Measurements from ENCODE around the gene CFL1.

The CFL1 gene

DNA sequence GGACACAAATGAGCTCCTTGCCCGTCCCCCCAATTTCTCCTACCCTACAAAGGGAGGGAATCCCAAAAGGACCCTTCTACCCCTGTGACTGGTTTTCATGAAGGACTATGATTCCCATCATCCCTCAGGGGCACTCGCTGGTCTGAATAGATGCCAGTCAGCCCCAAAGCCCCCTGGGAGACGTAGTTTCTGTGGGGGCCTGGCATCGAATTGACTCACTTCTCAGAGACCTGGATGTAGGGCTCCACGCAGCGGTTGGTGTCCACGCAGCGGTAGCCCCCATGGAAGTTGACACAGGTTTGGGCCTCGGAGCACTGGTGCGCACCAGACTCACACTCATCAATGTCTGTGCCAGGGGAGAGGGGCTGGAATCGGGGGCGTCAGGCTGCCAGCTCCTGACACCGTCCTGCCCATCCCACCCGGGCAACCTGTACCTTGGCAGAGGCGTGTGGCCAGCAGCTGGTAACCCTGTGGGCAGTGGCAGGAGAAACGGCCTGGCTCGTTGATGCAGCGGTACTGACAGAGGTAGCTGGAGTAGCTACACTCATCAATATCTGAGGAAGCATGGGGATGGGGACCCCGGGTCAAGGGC is 10.2 kb upstream of the CFL1 start:
- no peak for TF ChIP-seq TAF1 (IDR thresholded peaks at IDR 0.05; ENCODE audit: borderline replicate concordance, insufficient read depth, low read length)
- no peak for TF ChIP-seq FOXP2 (optimal IDR thresholded peaks at IDR 0.05; ENCODE audit: borderline replicate concordance, extremely low read depth, extremely low read length, insufficient read depth)
- TF ChIP-seq, protein P1, sequence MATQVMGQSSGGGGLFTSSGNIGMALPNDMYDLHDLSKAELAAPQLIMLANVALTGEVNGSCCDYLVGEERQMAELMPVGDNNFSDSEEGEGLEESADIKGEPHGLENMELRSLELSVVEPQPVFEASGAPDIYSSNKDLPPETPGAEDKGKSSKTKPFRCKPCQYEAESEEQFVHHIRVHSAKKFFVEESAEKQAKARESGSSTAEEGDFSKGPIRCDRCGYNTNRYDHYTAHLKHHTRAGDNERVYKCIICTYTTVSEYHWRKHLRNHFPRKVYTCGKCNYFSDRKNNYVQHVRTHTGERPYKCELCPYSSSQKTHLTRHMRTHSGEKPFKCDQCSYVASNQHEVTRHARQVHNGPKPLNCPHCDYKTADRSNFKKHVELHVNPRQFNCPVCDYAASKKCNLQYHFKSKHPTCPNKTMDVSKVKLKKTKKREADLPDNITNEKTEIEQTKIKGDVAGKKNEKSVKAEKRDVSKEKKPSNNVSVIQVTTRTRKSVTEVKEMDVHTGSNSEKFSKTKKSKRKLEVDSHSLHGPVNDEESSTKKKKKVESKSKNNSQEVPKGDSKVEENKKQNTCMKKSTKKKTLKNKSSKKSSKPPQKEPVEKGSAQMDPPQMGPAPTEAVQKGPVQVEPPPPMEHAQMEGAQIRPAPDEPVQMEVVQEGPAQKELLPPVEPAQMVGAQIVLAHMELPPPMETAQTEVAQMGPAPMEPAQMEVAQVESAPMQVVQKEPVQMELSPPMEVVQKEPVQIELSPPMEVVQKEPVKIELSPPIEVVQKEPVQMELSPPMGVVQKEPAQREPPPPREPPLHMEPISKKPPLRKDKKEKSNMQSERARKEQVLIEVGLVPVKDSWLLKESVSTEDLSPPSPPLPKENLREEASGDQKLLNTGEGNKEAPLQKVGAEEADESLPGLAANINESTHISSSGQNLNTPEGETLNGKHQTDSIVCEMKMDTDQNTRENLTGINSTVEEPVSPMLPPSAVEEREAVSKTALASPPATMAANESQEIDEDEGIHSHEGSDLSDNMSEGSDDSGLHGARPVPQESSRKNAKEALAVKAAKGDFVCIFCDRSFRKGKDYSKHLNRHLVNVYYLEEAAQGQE (IDR thresholded peaks at IDR 0.05; ENCODE audit: insufficient read depth in 1 of 2, low read depth in 2 of 2, low read length in 2 of 2): no peak
- TF ChIP-seq POLR2AphosphoS5 (IDR thresholded peaks at IDR 0.05; ENCODE audit: low read depth, low read length): peak; percentile 45; the same call in 1 of the 2 replicates
- TF ChIP-seq SIN3A (IDR thresholded peaks at IDR 0.05; ENCODE audit: borderline replicate concordance, insufficient read depth, low read length): no peak

DNA sequence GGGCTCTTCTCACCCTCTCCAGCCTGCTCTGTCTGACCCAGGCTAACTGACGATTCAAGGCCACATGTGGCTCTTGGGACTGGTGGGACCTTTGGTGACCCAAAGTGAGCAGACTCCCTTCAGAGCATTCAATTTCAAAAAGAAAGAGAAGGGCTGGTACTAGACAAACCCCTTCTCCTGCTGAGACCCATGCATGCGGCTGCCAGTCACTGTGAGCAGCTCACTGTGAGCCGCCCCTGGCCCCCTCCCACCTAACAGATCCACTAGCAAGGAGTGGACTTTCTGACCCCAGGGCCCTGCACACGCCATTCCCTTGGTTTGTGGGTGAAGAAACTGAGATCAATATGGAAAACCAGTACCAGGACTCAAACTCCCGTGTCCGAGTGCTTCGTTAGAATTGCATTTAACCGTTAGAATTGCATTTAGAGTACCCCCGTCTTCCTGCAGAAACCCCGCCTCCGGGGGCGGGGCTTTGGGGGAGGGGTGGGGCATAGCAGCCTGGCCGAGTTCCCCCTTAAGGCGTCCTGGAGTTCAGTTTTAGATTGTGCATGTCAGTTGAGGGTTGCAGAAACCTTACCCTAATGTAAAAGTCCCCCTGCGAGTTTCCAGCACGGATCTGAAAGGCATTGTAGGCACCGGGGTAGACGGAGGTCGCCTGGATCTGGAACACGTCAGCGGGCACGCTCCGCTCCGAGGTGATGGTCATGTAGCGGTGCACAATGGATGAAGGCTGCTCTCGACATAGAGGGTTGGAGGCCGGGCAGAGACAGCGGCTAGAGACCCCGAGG is 9.5 kb upstream of the CFL1 start:
- TF ChIP-seq SIN3A (IDR thresholded peaks at IDR 0.05; ENCODE audit: borderline replicate concordance, insufficient read depth, low read length) (no peak), FOXP2 (optimal IDR thresholded peaks at IDR 0.05; ENCODE audit: borderline replicate concordance, extremely low read depth, extremely low read length, insufficient read depth) (no peak), TAF1 (IDR thresholded peaks at IDR 0.05; ENCODE audit: borderline replicate concordance, insufficient read depth, low read length) (no peak), POLR2AphosphoS5 (IDR thresholded peaks at IDR 0.05; ENCODE audit: low read depth, low read length) (no peak)
- TF ChIP-seq, protein P1 (IDR thresholded peaks at IDR 0.05; ENCODE audit: insufficient read depth in 1 of 2, low read depth in 2 of 2, low read length in 2 of 2): no peak

DNA sequence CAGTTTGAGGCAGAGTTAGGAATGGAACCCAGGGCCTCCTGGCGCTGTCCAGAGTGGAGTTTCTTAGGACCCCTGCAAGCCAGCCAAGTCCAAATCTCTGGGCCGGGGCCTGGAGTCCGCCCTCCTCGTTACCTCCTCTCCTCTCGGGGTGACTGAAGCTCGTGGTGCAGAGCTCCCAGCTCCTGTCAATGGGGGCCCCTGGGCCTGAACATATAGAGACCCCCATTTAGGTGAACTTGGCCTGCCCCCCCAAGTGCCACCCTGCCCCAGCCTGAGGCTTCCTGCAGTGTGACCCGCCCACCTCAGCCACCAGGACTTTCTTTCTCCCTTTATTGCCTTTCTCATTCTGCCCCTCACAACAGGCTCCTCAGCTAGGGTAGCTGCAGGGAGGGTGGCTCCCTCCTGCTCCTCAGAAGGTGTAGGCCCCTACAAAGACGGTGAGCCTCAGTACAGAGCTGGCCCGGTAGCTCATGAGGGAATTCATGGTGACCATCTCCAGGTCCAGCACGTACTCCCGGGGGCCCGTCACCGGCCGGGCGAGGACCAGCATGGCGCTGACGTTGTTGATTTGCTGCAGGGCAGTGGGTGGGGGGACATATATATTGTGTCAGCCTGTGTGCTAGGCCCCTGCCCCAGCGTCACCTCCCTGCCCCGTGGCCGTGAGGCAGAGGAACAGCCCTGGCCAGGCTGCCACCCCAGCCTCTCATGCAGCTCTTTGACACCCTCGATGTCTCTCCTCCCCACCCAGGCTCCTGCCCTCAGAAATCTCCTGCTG is 8.7 kb upstream of the CFL1 start:
- TF ChIP-seq POLR2AphosphoS5 (IDR thresholded peaks at IDR 0.05; ENCODE audit: low read depth, low read length) (no peak), FOXP2 (optimal IDR thresholded peaks at IDR 0.05; ENCODE audit: borderline replicate concordance, extremely low read depth, extremely low read length, insufficient read depth) (no peak), TAF1 (IDR thresholded peaks at IDR 0.05; ENCODE audit: borderline replicate concordance, insufficient read depth, low read length) (no peak)

DNA sequence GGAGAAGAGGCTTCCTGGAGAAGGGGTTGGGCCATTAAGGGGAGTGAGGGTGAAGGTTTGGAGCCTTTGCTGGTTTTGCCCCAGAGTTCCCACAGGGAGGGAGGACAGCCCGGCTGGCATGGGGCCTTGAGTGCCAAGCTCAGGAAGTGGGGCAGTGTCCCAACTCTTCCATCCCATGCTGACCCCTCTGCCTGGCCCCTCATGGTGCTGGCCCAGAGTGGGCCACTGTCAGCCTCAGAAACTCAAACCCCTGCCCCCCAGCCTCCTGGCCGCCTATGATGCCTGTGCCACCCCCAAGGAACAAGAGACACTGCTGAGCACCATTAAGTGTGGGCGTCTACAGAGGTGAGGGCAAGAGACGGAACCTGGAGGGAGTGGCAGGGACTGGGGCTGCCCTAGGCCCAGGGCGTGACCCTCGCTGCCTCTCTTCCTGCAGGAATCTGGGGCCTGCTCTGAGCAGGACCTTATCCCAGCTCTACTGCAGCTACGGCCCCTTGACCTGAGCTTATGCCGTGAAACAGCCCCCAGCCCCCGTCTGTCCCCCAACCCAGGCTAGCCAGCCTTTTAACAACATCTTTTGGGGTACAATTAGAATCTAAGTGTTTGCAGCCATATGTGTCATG is 7.7 kb upstream of the CFL1 start:
- TF ChIP-seq POLR2AphosphoS5 (IDR thresholded peaks at IDR 0.05; ENCODE audit: low read depth, low read length) (no peak), TAF1 (IDR thresholded peaks at IDR 0.05; ENCODE audit: borderline replicate concordance, insufficient read depth, low read length) (no peak), FOXP2 (optimal IDR thresholded peaks at IDR 0.05; ENCODE audit: borderline replicate concordance, extremely low read depth, extremely low read length, insufficient read depth) (no peak)
- TF ChIP-seq, protein P1 (IDR thresholded peaks at IDR 0.05; ENCODE audit: insufficient read depth in 1 of 2, low read depth in 2 of 2, low read length in 2 of 2): no peak

All from PFSK-1 (cell line).